ENCODE measurements around the gene KIF16B.
A peak's percentile ranks its signal among the peaks of the same experiment; 100 is the strongest.

KIF16B gene

GRCh38 chr20:16337707-16338106, 235.5 kb downstream of the KIF16B start:
- no peak for DNase-seq

GRCh38 chr20:16327606-16328005, 245.6 kb downstream of the KIF16B start:
- DNase-seq = no peak

DNA sequence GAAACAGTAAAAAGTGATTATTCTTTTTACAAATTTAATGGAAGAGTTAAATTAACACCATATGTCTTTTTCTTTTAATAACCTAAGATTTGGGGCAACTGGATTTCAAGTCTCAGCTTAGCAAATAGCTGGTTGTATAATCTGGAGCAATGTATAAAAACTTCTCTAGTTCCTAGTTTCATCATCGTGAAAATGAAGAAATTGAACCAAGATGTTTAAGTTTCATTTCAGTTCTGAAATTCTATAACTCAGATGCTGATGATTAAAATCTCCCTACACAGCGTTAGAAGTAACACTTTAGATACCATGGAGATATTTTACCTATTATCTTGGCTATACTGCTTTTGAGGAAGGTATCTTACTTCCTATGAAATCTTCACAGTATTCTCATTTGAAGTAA, 252.0 kb downstream of the KIF16B start:
- DNase-seq = no peak

GRCh38 chr20:16317445-16318362, 255.5 kb downstream of the KIF16B start:
- no peak for DNase-seq

- no peak for DNase-seq
Observed at GRCh38 chr20:16316513-16316912, 256.7 kb downstream of the KIF16B start.

- DNase-seq = no peak
Observed at GRCh38 chr20:16314748-16315159, 258.5 kb downstream of the KIF16B start.

DNA sequence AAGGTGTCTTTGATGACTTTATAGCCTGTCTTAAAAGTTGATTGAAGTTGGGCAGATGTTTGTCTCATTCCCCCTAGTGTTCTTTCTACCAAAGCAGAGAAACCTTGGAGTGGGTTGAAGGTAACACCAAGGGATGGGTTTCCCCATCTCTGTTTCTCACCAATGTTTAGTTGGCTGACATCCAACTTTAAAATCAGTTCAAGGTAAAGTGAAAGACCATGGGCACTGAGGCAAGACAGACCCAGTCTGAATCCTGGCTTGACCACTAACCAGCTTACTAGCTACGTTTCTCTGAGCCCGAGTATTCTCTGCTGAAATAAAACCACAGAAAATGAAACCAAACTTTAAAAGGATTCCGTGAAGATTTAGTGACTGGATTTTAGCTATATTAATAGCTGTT, 258.9 kb downstream of the KIF16B start:
- DNase-seq = no peak

DNA sequence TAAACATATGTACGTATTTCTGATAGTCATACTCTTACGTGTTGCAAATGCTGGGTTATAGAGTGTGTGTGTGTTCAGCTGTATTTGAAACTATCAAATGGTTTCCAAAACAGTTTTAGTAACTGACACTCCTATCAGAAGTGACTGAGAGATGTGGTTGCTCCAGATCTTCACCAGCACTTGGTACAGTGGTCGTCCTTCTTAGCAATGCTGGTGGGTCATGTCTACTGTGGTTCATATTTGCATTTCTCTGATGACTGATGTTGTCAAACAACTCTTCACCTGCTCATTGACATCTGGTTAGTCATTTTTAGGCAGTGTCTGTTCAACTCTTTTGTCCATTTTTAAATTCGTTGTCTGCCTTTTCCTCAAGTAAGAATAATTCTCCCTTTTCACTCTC, 259.3 kb downstream of the KIF16B start:
- DNase-seq = no peak

- DNase-seq = no peak
Observed at GRCh38 chr20:16312998-16313397, 260.2 kb downstream of the KIF16B start.

GRCh38 chr20:16311756-16312155, 261.5 kb downstream of the KIF16B start:
- DNase-seq = no peak

DNA sequence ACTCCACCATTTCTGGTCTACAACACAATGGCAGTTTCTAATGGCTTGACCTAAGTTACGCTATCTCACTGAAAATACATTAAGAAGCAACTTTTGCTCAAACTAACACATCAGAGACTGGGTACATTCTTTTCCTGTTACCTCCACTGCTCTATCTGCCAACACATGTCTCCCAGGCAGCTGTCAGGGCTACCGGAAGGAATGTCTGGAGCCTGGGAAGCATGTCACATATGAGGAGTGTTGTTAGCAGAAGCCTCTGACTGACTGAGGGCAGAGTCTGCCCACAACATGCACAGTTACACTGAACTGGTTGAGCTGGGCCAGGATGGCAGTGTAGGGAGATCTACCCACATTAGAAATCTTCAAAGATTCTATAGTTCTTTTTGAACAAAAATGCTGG, 264.5 kb downstream of the KIF16B start:
- no peak for DNase-seq

DNA sequence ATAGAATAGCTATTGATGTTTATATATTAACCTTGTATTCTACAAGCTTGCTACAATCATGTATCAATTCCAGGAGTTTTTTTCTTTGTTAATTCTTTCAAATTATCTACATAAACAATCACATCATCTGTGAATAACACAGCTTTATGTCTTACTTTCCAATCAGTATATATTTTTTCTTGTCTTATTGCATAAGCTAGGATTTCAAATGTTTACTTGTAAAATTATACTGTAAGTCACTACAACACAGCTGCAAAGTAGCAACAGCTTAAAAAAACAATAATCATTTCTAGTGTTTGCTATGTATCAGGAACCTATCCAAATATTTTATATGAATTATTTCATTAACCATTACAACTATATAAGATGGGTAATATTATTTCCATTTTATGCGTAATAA, 270.4 kb downstream of the KIF16B start:
- DNase-seq = no peak

DNA sequence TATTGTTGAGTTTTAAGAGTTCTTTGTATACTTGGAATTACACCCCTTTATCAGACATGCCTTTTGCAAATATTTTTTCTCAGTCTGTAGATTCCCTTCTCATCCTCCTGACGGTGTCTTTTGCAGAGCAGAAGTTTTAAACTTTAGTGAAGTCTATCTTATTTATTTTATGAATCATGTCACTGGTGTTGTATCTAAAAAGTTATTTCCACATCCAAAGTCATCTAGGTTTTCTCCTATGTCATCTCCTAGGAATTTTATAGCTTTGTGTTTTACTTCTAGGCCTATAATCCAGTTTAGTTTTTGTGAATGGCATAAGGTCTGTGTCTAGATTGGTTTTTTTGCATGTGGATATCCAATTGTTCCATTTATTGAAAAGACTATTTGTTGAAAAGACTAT, 271.3 kb downstream of the KIF16B start:
- DNase-seq = no peak

DNA sequence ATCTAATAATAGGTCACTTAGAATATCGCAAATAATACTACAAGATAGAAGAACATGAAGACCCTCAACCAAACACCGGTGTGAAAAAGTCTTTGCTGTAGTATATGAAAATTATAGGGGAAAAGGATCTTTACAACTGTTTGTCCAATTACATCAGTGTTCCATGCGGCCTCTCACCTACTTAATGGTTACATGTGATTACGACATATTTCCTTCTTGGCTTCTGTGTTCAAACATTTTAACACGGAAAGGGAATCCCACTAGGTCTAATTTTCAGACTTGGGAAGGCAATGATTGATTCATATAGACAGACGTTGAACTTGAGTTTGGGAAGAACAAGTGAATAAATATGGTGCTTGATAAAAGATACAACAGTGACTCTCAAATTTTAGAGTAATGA, 273.4 kb downstream of the KIF16B start:
- DNase-seq = no peak

GRCh38 chr20:16296931-16297330, 276.3 kb downstream of the KIF16B start:
- DNase-seq = no peak

GRCh38 chr20:16295534-16295933, 277.7 kb downstream of the KIF16B start:
- DNase-seq = no peak

GRCh38 chr20:16293590-16293989, 279.7 kb downstream of the KIF16B start:
- no peak for DNase-seq

DNA sequence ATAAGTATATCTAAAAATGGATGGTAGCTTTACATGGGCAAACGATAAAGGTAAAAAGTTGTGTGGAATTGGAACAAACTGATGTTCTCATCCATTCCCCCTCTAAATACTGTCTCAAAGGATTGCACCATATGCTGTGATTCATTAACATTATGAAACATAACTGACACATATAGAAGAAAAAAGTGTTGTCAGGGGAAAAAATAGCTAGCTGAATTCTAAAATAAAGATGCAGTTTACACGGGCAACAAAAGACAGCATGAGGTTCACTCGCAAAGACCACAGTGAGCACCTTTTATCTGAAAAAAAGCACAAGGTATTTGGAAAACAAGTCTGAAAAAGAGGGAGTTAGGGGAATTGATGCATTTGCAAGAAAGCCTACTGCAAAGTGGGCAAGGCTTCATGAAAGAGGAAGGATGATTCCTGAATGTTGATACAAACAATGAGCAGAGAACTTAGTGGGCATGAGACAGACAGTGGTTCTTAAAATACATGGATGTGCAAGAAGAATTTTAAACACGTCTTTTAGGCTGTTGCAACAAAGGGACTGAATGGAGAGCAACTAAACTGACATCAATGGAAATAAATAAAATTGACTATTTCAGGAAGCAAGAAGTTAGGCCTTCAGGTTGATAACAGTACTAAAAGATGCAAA, 280.9 kb downstream of the KIF16B start:
- peak; percentile 70 for DNase-seq

DNA sequence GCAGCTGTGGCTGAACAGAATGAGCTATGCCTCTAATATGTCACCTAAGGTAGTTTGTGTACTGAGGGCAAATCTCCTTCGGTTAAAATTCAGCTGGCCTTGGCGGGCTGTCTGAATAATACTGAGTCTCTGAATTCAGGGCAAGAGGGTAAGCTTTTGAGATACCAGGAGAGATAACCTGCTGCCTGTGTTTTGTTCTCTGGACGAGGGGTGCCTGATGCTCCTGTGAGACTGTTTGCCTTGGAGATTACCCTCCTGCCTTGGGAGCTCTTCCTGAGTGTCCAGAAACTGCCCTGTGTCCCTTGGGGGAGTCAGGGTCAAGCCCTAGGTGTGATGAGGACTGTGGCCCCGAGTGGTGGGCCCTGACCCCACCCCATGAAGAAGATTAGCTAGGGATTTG, 282.9 kb downstream of the KIF16B start:
- DNase-seq = no peak

- DNase-seq = no peak
Observed at GRCh38 chr20:16287776-16288175, 285.5 kb downstream of the KIF16B start.

DNA sequence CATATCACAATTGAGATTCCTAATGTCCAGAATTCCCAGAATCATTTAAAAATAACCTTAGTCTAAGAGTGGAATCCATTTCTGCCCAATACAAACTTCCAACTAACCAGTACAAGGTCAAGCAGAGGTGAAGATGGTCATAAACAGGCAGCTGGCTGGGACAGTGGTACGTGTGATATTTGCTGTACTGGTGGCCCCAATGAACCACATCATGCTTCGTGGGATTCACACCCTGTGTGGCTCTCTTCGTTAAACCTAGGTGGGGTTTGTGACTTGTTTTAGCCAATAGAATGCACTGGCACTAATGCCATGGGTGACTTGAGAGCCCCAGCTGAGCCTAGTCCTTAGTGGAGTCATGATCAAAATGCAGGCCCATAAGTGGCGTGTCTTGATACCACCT, 286.6 kb downstream of the KIF16B start:
- no peak for DNase-seq

DNA sequence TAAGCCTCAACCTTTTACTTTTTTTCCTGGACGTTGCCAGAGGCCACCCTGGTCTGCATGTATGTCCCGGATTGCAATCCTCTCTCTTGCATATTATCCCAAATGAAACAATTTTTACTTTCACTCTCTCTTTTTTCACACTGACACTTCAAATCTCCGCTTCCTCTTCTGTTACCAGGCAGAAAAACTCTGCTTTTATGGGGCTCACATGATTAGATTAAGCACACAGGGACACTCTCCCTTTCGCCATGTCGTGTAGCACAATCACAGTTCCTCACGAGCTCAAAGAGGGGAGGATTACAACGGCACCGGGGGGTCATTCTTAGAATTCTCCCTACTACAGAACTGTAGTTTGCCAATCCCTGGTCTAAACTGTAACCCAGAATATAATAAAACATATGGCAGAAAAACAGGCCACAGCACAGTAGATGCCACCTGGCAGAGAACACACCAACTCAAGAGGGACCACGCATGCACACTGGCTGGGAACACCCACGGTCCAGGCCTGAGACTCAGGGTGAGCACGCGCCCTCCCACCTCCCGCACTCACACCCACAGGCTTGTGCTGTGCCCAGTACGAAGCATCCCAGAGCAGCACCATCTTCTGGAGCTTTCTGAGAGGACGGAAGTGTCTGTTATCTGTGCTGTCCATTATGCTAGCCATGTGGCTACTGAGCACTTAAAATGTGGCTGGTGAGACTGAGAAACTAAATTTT, 288.7 kb downstream of the KIF16B start:
- no peak for DNase-seq

GRCh38 chr20:16283978-16284377, 289.3 kb downstream of the KIF16B start:
- no peak for DNase-seq

DNA sequence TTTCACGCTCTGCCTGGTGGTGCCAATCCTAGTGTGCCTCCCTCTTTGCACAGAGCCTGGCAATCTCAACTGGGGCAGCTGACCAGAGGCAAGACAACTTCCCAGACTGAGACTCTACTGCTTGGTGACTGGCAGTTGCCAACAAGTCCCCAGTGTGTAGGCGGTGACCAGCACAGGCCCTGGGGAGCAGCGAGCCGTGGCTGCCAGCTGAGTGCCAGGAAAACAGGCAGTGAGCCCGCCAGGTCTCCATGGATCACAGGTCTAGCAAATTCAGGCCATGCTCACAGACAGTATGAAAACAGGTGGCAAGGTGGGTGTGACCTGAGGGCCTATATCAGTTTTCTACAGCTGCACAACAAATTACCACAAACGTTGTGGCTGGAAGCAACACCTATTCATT, 289.9 kb downstream of the KIF16B start:
- no peak for DNase-seq

All from SIG-M5 (cell line).